Subcutaneous adipose tissue (tissue), 4 donors: Measurements from ENCODE around the gene GUCY2C. TPM values are rescaled to one million over a fixed set of nuclear protein-coding genes. Genes with fewer than 3 reads are reported as not detected.

Experiments used
- total RNA-seq, 4 donors: library from RNA; depleted of rRNA; stranded (reverse); fragments of >200 nt; gene quantifications; one replicate each; pipeline ENCODE4 v1.1.0, GENCODE V29; 2016
- TF ChIP-seq, protein P1 (sequence below): fragments of 450-650 bp; IDR thresholded peaks from one replicate; pipeline ENCODE4 v1.5.1; 2016; ENCODE audit warnings: low read depth, mild to moderate bottlenecking, control low read depth, antibody characterized with exemption, moderate library complexity

Gene GUCY2C
- total RNA-seq, 4 donors from 2014 or later = 0.17 TPM; not detected in 3

GRCh38 chr12:14695715-14696141 lies 671 bp downstream of the GUCY2C start:
- TF ChIP-seq, protein P1, sequence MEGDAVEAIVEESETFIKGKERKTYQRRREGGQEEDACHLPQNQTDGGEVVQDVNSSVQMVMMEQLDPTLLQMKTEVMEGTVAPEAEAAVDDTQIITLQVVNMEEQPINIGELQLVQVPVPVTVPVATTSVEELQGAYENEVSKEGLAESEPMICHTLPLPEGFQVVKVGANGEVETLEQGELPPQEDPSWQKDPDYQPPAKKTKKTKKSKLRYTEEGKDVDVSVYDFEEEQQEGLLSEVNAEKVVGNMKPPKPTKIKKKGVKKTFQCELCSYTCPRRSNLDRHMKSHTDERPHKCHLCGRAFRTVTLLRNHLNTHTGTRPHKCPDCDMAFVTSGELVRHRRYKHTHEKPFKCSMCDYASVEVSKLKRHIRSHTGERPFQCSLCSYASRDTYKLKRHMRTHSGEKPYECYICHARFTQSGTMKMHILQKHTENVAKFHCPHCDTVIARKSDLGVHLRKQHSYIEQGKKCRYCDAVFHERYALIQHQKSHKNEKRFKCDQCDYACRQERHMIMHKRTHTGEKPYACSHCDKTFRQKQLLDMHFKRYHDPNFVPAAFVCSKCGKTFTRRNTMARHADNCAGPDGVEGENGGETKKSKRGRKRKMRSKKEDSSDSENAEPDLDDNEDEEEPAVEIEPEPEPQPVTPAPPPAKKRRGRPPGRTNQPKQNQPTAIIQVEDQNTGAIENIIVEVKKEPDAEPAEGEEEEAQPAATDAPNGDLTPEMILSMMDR = no peak

DNA sequence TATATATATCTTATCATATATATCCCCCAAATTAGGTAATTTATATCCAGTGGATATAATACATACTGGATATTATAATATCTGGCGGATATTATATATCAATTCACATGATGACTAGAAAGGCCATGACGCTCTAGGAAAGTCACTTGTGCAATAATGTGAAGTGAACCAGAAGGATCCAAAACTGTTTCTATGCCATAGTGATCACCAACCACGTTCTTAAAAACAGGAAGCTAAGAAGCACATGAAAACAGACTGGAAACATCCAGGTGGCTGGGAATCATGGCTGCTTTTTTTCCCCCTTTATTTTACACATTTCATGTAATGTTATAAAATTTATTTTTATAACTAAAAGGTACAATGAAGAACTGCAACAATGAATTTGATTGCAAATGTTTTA lies 1.4 kb downstream of the GUCY2C start:
- TF ChIP-seq, protein P1 = no peak

GRCh38 chr12:14694145-14694714 lies 2.2 kb downstream of the GUCY2C start:
- TF ChIP-seq, protein P1 = no peak

DNA sequence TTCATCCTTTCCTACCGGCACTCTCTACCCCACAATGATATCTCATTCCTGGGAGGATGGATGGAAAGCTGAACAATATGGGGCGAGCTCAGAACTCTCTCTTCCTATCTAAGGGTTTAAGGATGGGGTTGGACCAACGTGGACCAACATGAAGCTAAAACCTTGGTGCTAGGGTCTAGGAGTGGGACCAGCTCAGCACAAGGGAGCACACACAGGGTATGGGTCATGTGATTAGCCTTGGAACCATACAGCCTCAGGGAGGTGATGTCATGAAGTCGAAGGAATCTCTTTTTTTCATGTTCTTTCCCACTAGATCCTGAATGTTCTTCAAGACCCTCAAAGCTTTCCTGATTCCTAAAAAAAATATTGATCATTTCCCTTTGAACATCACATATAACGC lies 3.3 kb downstream of the GUCY2C start:
- TF ChIP-seq, protein P1 = no peak

DNA sequence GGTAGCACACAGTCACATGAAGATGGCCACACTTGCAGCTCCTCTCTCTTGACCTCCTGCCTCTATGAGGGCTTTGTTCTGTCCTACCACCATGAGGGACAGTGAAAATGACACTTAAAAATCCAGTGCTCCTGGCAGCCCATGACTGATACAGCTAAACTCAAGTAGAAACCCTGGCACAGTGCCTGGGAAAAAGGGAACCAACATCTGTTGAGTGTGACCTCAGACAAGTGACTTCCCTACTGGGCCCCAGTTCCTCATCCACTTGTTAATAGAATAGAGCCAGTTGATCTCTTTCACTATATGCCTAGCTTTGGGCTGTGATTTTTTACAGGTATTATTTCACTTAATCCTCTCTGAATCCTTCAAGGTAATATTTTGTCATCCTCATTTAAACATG lies 4.8 kb downstream of the GUCY2C start:
- TF ChIP-seq, protein P1 = no peak

DNA sequence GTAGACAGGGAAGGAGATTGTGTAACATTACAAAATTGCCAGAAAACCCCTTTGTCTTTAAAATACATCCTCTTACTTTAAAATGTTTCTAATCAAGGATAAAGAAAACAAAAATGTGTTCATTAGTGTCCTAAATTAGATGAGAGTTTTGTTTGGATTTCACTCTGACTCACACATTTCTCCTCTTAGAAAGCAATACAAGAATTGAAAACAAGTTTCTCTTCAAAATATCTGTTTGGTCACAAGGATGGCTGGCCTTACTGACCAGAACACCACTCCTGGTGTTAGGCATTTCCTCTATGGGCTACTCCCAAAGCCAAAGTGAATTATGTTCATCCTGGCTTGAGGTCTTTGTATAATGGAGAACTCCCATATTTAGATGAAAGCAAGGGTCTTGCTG lies 6.4 kb downstream of the GUCY2C start:
- TF ChIP-seq, protein P1 = no peak

DNA sequence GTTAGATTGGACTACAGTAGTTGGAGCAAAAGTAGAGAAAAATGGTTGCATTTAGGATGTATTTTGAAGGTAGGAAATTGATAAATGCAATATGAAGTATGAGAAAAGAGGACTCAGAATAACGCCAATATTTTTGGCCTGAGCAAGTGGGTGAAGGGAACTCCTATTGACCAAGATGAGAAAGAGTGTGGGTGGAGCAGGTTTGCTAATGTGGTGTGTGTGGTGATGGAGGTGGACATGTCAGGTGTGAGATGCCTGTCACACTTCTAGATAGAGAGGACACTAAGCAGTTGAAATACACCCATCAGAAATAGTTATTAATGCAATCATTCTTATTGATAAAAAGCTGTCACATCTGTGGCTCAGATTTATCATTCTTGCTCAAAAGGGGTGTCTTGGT lies 7.3 kb downstream of the GUCY2C start:
- TF ChIP-seq, protein P1 = no peak
